Coronary artery (tissue), 2 donors: Measurements from ENCODE around the gene AATK.

ENCODE experiments used
- DNase-seq: peaks from one replicate; pipeline ENCODE4 v3.0.0-alpha.2; 2017; ENCODE audit warnings: low spot score
- H3K27ac ChIP-seq, 2 donors: fragments of 200-600 bp; sonication (generic); one replicate each; pipeline ENCODE4 v1.5.1; 2016 to 2019
- H3K4me3 ChIP-seq: fragments of 200-600 bp; sonication (generic); 2 replicates; pipeline ENCODE4 v1.5.1; 2016; ENCODE audit warnings: mild to moderate bottlenecking, moderate library complexity
- TF ChIP-seq, protein P1 (sequence below): fragments of 200-600 bp; sonication (generic); IDR thresholded peaks from one replicate; pipeline ENCODE4 v1.5.1; 2019; ENCODE audit warnings: antibody characterized with exemption

The AATK gene

DNA sequence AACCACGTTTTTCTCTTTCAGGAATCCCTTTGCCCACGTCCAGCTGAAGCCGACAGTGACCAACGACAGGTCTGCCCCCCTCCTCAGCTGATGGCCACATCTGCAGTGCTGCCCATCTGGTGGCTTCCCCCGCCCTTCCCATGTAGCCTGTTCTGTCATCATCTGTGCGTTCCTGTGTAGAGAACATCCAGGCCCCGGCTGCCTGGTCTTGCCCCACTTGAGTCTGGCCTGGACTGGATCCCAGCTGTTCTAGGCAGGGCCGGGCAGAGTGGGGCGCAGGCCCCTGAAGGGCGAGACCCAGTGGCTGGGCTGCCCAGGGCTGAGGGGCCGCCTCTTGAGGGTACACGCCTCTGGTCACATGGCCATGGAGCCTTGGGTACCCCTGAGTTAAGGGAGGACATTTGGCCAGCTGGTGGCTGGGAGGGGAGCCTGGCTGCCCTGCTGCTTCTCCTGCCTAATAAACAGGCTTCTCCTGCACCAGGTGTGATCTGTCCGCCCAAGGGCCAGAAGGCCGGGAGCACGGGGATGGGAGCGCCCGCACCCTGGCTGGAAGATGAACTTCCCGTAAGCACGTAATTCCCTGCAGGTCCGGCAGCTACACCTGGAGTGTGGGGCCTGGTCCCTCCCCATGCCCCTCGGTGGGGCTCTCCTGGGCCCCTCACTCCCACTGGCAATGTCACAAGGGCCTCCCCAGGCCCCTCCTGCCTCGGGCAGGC lies 50.1 kb downstream of the AATK start:
- TF ChIP-seq, protein P1, sequence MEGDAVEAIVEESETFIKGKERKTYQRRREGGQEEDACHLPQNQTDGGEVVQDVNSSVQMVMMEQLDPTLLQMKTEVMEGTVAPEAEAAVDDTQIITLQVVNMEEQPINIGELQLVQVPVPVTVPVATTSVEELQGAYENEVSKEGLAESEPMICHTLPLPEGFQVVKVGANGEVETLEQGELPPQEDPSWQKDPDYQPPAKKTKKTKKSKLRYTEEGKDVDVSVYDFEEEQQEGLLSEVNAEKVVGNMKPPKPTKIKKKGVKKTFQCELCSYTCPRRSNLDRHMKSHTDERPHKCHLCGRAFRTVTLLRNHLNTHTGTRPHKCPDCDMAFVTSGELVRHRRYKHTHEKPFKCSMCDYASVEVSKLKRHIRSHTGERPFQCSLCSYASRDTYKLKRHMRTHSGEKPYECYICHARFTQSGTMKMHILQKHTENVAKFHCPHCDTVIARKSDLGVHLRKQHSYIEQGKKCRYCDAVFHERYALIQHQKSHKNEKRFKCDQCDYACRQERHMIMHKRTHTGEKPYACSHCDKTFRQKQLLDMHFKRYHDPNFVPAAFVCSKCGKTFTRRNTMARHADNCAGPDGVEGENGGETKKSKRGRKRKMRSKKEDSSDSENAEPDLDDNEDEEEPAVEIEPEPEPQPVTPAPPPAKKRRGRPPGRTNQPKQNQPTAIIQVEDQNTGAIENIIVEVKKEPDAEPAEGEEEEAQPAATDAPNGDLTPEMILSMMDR: no peak
- no peak overlapping the region for H3K27ac ChIP-seq
- H3K4me3 ChIP-seq: no peak overlapping the region
- no peak for DNase-seq

DNA sequence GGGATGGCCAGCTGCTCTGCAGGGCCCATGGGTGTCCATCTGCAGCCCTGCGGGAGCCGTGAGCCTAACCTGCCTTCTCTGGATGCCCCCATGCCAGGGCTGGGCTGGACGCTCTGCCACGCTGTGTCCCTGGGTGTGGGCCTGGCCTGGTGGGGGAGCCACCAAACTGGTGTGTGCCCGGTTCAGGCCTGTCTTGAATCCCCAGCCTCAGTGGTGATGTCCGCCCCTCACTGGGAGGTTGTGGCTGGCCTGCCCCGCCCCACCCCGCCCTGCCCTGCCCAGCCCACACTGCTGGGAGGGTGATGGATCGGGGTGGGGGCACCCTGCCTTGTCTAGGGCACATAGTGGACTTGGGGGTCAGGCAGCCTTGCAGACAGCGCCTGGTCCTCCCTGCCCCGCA lies 50.8 kb downstream of the AATK start:
- Histone ChIP-seq H3K27ac (no peak overlapping the region), H3K4me3 (no peak overlapping the region)
- TF ChIP-seq, protein P1: no peak
- DNase-seq: no peak

DNA sequence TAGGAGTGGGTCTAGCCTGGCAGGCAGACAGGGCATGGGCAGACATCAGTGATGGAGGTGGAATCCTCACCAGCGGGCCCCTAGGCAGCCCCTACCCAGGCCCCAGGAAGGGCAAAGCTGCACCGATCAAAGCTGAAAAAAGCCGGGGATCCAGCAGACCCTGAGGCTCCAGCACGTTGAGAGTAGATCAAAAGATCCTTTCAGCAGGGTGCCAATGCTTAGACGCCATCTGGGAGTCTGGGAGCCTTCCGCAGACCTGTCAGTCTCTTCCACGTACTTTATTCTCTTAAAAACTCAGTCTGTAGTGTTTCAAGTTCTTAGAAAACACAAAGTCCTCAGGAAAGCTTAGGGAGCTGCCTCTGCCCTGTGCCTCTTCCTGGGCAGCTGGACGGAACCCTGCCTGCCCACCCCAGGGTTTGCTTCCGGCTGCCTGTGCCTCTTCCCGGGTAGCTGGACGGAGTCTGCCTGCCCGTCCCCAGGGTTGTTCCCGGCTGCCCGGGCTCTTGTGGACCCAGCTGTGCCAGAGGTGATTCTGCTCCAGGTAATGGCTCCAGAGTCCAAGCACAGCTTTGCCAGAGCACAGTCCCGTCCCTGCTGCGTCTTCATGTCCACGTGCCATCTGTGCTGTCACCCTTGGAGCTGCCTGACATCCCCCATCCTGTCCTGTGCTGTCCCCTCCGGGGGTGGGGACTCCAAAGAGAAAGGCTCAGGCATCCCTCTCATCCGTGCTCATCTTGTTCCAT lies 51.5 kb downstream of the AATK start:
- DNase-seq: no peak
- TF ChIP-seq, protein P1: no peak
- Histone ChIP-seq H3K27ac (no peak overlapping the region), H3K4me3 (no peak overlapping the region)

DNA sequence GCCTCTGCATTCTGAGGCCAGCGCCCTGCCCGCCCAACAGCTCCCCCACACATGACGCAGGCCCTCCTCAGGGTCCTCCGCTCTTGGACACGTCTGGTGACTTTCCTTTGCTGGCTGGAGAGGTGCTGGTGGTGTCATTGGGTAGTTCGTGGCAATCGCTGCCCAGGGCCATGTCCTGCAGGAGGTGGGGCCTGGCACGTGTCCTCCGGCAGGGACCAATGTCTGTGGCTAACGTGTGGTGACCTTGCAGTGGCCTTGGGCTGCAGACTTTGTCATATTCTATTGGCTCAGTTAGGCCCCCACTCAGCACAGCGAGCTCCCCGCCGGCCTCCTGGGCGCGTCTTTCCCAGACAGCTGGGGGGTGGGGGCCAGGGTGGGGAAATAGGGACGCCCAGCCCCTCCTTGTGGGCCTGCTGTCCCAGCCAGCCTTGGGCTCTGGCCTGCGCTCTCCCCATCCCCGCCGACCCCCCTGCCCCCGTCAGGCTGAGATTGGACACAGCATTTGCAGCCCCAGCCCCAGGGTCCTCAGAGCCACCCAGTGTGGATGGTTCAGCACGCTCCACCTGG lies 52.8 kb downstream of the AATK start:
- TF ChIP-seq, protein P1: no peak
- no peak for DNase-seq
- Histone ChIP-seq H3K27ac (no peak overlapping the region), H3K4me3 (no peak overlapping the region)

DNA sequence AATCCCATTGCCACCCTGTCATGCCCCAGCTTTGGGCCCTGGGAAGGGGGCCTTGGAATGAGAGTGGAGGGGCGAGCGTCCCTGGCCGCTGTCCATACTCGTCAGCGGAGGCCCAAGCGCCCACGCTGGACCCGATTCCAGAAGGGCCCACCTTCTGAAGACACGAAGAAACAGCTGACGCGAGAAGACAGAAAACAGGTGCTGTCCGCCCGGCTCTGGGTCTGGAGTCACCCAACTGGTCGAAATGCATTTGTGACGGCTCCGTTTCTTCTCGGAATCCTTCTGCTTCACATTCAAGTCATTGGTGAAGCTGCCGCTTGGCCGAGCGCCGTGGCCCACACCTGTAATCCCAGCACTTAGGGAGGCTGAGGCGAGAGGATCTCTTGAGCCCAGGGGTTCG lies 53.6 kb downstream of the AATK start:
- Histone ChIP-seq H3K27ac (no peak overlapping the region), H3K4me3 (no peak overlapping the region)
- TF ChIP-seq, protein P1: no peak
- DNase-seq: no peak

DNA sequence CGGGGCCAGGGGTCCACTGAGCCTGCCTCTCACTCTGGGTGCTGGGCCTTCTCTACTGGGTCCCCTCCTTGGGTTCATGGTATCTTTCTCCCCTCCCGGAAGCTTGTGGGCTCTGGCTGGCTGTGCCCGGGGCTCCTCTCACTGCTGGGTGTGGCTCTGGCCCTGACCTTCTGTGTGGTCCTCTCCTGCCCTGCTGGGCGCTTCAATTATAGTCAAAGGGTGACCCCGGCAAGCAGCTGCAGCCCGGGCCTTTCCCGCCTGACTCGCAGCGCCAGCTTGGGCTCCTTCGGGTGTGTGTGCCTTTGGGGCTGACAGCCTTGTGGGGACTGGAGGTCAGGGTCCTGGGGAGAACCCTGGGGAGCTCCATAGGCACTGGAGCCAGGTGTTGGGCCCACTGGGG lies 55.0 kb downstream of the AATK start:
- Histone ChIP-seq H3K4me3 (no peak overlapping the region), H3K27ac (no peak overlapping the region)
- DNase-seq: no peak
- TF ChIP-seq, protein P1: no peak
